Measurements from ENCODE around the gene KIF26B.

DNA sequence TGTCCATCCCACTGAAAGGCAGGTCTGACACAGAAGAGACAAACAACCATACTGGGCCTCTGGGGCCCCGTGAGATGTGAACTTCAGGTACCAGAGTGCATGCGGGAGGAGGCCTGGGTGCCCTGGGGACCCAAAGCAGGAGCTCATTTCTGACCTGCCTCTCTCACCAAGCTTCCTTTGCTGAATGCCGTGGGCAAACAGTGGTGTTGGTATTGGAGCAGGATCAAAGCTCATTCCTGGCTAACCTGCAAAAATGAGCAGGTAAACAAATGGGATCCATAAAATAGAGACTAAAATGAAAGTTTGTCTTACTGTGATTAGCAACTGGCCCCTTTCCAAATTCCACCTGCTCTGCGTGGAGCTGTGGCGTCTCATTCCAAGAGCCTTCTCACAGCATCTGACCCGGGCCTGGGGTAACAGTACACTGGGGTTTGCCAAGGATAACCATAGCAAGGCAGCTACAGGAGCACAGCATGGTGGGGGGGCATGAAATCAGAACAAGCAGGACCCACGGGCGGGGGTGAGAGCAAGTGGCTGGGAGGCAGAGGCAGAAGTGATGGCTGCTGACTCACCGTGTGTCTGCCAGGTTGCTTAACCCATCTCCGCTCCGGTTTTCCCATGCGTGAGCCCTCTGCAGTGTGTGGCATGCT, 103.6 kb downstream of the KIF26B start:
- TF ChIP-seq SREBF2 (IDR thresholded peaks at IDR 0.05): no peak
- TF ChIP-seq, protein P1, sequence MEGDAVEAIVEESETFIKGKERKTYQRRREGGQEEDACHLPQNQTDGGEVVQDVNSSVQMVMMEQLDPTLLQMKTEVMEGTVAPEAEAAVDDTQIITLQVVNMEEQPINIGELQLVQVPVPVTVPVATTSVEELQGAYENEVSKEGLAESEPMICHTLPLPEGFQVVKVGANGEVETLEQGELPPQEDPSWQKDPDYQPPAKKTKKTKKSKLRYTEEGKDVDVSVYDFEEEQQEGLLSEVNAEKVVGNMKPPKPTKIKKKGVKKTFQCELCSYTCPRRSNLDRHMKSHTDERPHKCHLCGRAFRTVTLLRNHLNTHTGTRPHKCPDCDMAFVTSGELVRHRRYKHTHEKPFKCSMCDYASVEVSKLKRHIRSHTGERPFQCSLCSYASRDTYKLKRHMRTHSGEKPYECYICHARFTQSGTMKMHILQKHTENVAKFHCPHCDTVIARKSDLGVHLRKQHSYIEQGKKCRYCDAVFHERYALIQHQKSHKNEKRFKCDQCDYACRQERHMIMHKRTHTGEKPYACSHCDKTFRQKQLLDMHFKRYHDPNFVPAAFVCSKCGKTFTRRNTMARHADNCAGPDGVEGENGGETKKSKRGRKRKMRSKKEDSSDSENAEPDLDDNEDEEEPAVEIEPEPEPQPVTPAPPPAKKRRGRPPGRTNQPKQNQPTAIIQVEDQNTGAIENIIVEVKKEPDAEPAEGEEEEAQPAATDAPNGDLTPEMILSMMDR (IDR thresholded peaks at IDR 0.05): no peak
- TF ChIP-seq, protein P2, sequence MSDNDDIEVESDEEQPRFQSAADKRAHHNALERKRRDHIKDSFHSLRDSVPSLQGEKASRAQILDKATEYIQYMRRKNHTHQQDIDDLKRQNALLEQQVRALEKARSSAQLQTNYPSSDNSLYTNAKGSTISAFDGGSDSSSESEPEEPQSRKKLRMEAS (IDR thresholded peaks at IDR 0.05): no peak
- TF ChIP-seq TP53 (CRISPR knock-in tag; IDR thresholded peaks at IDR 0.05): no peak
- TF ChIP-seq RCOR1 (IDR thresholded peaks at IDR 0.05; ENCODE audit: low read depth, low read length): no peak
- no peak for TF ChIP-seq ZC3H11A (IDR thresholded peaks at IDR 0.05)
- TF ChIP-seq JUN (IDR thresholded peaks at IDR 0.05): no peak
- TF ChIP-seq ESRRA (IDR thresholded peaks at IDR 0.05; ENCODE audit: borderline replicate concordance, low read length): no peak

Data from A549 (cell line).